Measurements from ENCODE around the gene SCAP.

SCAP gene

DNA sequence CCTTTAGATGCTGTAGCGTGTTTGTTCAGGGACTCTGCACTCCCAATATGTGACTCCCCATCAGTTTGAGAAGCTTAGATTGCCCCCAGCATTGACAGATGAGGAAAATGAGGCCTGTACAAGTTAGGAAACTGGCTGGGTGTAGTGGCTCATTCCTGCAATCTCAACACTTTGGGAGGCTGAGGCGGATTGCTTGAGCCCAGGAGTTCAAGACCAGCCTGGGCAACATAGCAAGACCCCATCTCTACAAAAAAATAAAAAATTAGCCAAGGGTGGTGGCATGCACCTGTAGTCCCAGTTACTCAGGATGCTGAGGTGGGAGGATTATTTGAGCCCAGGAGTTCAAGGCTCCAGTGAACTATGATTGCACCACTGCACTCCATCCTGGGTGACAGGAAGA, 108.9 kb downstream of the SCAP start:
- TF ChIP-seq GATA2 (IDR thresholded peaks at IDR 0.05; ENCODE audit: low read depth, low read length) (no peak), GATA3 (IDR thresholded peaks at IDR 0.05; ENCODE audit: low read depth, low read length) (no peak)

DNA sequence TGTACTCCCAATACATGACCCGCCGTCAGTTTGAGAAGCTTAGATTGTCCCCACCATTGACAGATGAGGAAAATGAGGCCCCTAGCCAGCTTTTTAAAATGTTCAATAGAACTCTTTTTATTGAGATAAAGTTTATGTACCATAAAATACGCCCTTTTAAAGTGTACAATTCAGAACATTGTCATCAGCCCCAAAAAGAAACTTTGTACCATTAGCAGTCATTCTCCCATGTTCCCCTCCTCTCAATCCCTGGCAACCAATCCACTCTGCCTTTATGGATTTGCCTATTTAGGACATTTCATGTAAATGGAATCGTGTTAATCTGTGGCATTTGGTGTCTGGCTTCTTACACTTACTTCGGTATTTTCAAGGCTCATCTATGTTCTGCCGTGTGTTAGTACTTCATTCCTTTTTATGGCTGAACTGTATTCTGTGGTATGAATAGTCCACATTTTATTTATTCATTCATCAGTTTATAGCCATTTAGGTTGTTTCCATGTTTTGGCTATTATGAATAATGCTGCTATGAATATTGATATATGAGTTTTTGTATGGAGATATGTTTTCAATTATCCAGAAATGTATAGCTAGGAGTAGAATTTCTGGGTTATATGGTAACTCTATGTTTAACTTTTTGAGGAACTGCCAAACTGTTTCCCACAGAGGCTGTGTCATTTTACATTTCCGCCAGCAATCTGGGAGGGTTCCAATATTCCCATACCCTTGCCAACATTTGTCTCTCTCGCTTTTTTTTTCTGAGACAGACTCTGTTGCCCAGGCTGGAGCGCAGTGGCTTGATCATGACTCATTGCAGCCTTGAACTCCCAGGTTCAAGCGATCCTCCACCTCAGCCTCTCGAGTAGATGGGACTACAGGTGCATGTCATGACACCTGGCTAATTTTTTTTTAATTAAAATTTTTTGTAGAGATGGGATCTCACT, 110.3 kb downstream of the SCAP start:
- TF ChIP-seq GATA3 (IDR thresholded peaks at IDR 0.05; ENCODE audit: low read depth, low read length), result no peak

Measured in SH-SY5Y (cell line).